ENCODE measurements around the gene CSMD2. TPM values are rescaled to one million over a fixed set of nuclear protein-coding genes. Genes with fewer than 3 reads are reported as not detected.

CSMD2 gene
- total and polyA plus RNA-seq, 2 experiments from 2014 or later, result 5.3 to 16.6 TPM

GRCh38 chr1:33610864-33611455 lies 554.1 kb downstream of the CSMD2 start:
- Histone ChIP-seq H3K4me2 (no peak overlapping the region), H3K4me3 (no peak overlapping the region), H3K36me3 (ENCODE audit: insufficient read depth) (no peaks in the 10 kb centered on the region), H3K4me1 (ENCODE audit: insufficient read depth) (no peaks in the 10 kb centered on the region), H3F3A (replicated peaks; ENCODE audit: low read depth) (no peaks in the 10 kb centered on the region), H3K27ac (ENCODE audit: low read depth) (no peak overlapping the region), H3K27me3 (ENCODE audit: insufficient read depth) (no peaks in the 10 kb centered on the region), H2AFZ (no peak overlapping the region), H3K79me2 (replicated peaks; ENCODE audit: insufficient read depth) (no peaks in the 10 kb centered on the region), H4K20me1 (replicated peaks; ENCODE audit: insufficient read depth) (no peaks in the 10 kb centered on the region; the same call in 1 of the 2 replicates), H3K9me2 (ENCODE audit: insufficient read depth) (no peaks in the 10 kb centered on the region)
- Mint-ChIP-seq H3K4me3 (no peak overlapping the region), H3K36me3 (ENCODE audit: low read depth) (peaks cover under 1% of the 10 kb centered on the region; the same call in 2 of the 3 replicates), H3K27ac (no peak overlapping the region), H3K4me1 (no peaks in the 10 kb centered on the region), H3K9me3 (no peaks in the 10 kb centered on the region; the same call in 2 of the 3 replicates), H3K27me3 (ENCODE audit: insufficient read depth, low read depth, poor library complexity) (peaks cover 6% of the 10 kb centered on the region)
- TF ChIP-seq JUNB (IDR thresholded peaks at IDR 0.05; ENCODE audit: unreplicated experiment) (no peak), EZH2 (IDR thresholded peaks at IDR 0.05; ENCODE audit: low read depth, unreplicated experiment) (no peak), EZH2phosphoT487 (IDR thresholded peaks at IDR 0.05; ENCODE audit: unreplicated experiment) (no peak), ZNF114 (CRISPR knock-in tag; IDR thresholded peaks at IDR 0.05) (no peak), REST (IDR thresholded peaks at IDR 0.05; ENCODE audit: unreplicated experiment) (no peak), CTCF (conservative IDR thresholded peaks at IDR 0.05; ENCODE audit: low read depth in 2 of 2) (no peak), ETS1 (IDR thresholded peaks at IDR 0.05) (no peak), STAT1 (IDR thresholded peaks at IDR 0.05; ENCODE audit: unreplicated experiment) (no peak), CREB1 (CRISPR knock-in tag; IDR thresholded peaks at IDR 0.05; ENCODE audit: low read depth) (no peak), POLR2AphosphoS5 (IDR thresholded peaks at IDR 0.05; ENCODE audit: low read depth) (no peak), NANOG (IDR thresholded peaks at IDR 0.05; ENCODE audit: borderline replicate concordance) (no peak), ZNF331 (CRISPR knock-in tag; IDR thresholded peaks at IDR 0.05; ENCODE audit: low read depth) (no peak), ZNF462 (CRISPR knock-in tag; IDR thresholded peaks at IDR 0.05) (no peak)
- ATAC-seq, result no peak
- DNase-seq (ENCODE audit: low spot score), result no peak
